Urinary bladder (tissue), 4 donors: Measurements from ENCODE around the gene ADGRG4. TPM values are rescaled to one million over a fixed set of nuclear protein-coding genes. Genes with fewer than 3 reads are reported as not detected.
"Not testable (repeated sequence)": the region's sequence is repeated elsewhere in the genome, so short reads cannot be mapped to it uniquely, and the experiment has no call there.

Experiments used
- DNase-seq: peaks from one replicate; pipeline ENCODE4 v3.0.0-alpha.2; 2015; ENCODE audit errors: extremely low spot score
- H3K27ac ChIP-seq: one replicate; pipeline ENCODE4 v1.5.1; 2013; ENCODE audit warnings: low read depth, mild to moderate bottlenecking, moderate library complexity
- H3K36me3 ChIP-seq: one replicate; pipeline ENCODE4 v1.6.1; 2013; ENCODE audit warnings: mild to moderate bottlenecking, moderate library complexity; ENCODE audit not compliant: insufficient read depth
- H3K4me1 ChIP-seq: one replicate; pipeline ENCODE4 v1.6.1; 2013; ENCODE audit warnings: mild to moderate bottlenecking, moderate library complexity; ENCODE audit not compliant: insufficient read depth
- H3K4me3 ChIP-seq: one replicate; pipeline ENCODE4 v1.5.1; 2013; ENCODE audit warnings: low read depth, low read length
- WGBS: extraction: QIAGEN DNeasy Blood & Tissue Kit; methylation state at CpG from one replicate; pipeline ENCODE4 v1.1.7; 2013; 5-methylcytosine and 5-hydroxymethylcytosine counted together
- polyA plus RNA-seq: library from polyadenylated mRNA; stranded (reverse); fragments of 200-250 nt; gene quantifications from one replicate; pipeline ENCODE4 v1.2.3, GENCODE V29; 2013
- total RNA-seq: library from RNA; depleted of rRNA; stranded (reverse); fragments of >200 nt; gene quantifications from one replicate; pipeline ENCODE4 v1.2.3, GENCODE V29; 2014
- donor health status: healthy with polysubstance abuse.
- donor health status: healthy.

Gene ADGRG4
- total and polyA plus RNA-seq, 2 donors: 0.09 TPM; not detected in 1

DNA sequence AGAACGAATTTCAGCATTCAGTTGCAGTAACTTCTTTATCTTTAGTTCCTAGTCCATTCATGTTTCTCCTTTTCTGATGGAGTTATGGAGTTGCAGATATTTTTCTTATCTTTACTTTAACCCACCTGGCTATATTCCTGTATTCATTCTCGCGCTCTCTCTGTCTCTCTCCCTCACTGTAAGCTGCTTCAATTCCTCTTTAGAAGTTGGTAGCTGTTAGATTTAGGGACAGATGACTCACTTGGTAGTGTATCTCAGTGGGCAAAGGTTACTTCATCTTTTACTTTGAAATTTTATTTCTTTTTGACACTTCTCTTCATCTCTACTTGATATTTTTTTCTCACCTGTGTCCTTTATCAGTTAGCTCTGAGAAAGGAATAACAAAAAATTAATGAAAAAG is 137.4 kb downstream of the ADGRG4 start:
- no peak overlapping the region for H3K27ac ChIP-seq
- no peaks in the 10 kb centered on the region for H3K4me1 ChIP-seq
- 75% methylated on average over 3 of the region's 3 CpGs for WGBS
- no peaks in the 10 kb centered on the region for H3K36me3 ChIP-seq
- no peak for DNase-seq
- no peak overlapping the region for H3K4me3 ChIP-seq

DNA sequence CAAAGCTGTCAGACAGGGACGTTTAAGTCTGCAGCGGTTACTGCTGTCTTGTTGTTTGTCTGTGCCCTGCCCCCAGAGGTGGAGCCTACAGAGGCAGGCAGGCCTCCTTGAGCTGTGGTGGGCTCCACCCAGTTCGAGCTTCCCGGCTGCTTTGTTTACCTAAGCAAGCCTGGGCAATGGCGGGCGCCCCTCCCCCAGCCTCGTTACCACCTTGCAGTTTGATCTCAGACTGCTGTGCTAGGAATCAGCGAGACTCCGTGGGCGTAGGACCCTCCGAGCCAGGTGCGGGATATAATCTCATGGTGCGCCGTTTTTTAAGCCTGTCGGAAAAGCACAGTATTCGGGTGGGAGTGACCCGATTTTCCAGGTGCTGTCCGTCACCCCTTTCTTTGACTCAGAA is 144.9 kb downstream of the ADGRG4 start:
- DNase-seq, H3K36me3 ChIP-seq, H3K27ac ChIP-seq, H3K4me3 ChIP-seq, H3K4me1 ChIP-seq: not testable (repeated sequence)
- 85% methylated on average over 17 of the region's 18 CpGs for WGBS

- H3K36me3 ChIP-seq: no peaks in the 10 kb centered on the region
- H3K4me3 ChIP-seq: no peak overlapping the region
- 88% methylated on average over 6 of the region's 6 CpGs for WGBS
- DNase-seq: no peak
- no peak overlapping the region for H3K27ac ChIP-seq
- H3K4me1 ChIP-seq: no peaks in the 10 kb centered on the region
Measured at GRCh38 chrX:136446208-136446607, 145.4 kb downstream of the ADGRG4 start.

GRCh38 chrX:136447308-136447707 is 146.5 kb downstream of the ADGRG4 start:
- no peak overlapping the region for H3K27ac ChIP-seq
- H3K4me1 ChIP-seq: no peaks in the 10 kb centered on the region
- H3K36me3 ChIP-seq: no peaks in the 10 kb centered on the region
- WGBS: 83% methylated on average over 2 of the region's 2 CpGs
- no peak for DNase-seq
- H3K4me3 ChIP-seq: no peak overlapping the region

DNA sequence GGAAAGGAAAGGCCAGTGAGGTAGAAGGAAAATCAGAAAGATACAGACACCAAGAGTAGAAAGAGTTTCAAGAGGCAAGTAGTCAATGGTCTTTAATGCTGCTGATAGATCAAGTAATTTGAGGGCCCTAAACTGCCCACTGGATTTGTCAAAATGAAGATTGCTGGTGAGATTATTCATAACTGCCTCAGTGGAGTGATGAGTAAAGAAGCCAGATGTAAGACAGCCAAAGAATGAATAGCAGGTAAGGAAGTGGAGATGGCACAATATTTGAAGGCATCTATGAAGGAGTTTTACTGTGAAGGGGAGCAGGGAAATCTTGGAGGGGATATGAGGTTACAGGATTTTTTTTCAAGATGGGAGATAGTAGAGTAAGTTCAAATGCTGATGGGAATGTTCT is 147.2 kb downstream of the ADGRG4 start:
- DNase-seq: no peak
- Histone ChIP-seq H3K27ac (no peak overlapping the region), H3K4me3 (no peak overlapping the region), H3K4me1 (no peaks in the 10 kb centered on the region), H3K36me3 (no peaks in the 10 kb centered on the region)

GRCh38 chrX:136450050-136450830 is 149.5 kb downstream of the ADGRG4 start:
- 36% methylated on average over 8 of the region's 8 CpGs for WGBS
- no peak for DNase-seq
- H3K36me3 ChIP-seq: no peaks in the 10 kb centered on the region
- no peak overlapping the region for H3K27ac ChIP-seq
- H3K4me3 ChIP-seq: no peak overlapping the region
- no peaks in the 10 kb centered on the region for H3K4me1 ChIP-seq

GRCh38 chrX:136452614-136453013 is 151.9 kb downstream of the ADGRG4 start:
- no peaks in the 10 kb centered on the region for H3K4me1 ChIP-seq
- WGBS: 81% methylated on average over 5 of the region's 5 CpGs
- H3K27ac ChIP-seq: no peak overlapping the region

GRCh38 chrX:136453114-136453513 is 152.4 kb downstream of the ADGRG4 start:
- H3K36me3 ChIP-seq: no peaks in the 10 kb centered on the region
- no peak overlapping the region for H3K4me3 ChIP-seq
- no peaks in the 10 kb centered on the region for H3K4me1 ChIP-seq
- no peak for DNase-seq
- no peak overlapping the region for H3K27ac ChIP-seq
- WGBS: 94% methylated on average over 1 of the region's 1 CpG

More at GRCh38 chrX:136452614-136453013, 151.9 kb downstream of the ADGRG4 start:
- no peaks in the 10 kb centered on the region for H3K36me3 ChIP-seq
- no peak for DNase-seq
- H3K4me3 ChIP-seq: no peak overlapping the region

GRCh38 chrX:136453771-136454170 is 153.0 kb downstream of the ADGRG4 start:
- WGBS: 21% methylated on average over 1 of the region's 1 CpG
- Histone ChIP-seq H3K36me3 (no peaks in the 10 kb centered on the region), H3K4me1 (no peaks in the 10 kb centered on the region), H3K27ac (no peak overlapping the region), H3K4me3 (no peak overlapping the region)
- no peak for DNase-seq

DNA sequence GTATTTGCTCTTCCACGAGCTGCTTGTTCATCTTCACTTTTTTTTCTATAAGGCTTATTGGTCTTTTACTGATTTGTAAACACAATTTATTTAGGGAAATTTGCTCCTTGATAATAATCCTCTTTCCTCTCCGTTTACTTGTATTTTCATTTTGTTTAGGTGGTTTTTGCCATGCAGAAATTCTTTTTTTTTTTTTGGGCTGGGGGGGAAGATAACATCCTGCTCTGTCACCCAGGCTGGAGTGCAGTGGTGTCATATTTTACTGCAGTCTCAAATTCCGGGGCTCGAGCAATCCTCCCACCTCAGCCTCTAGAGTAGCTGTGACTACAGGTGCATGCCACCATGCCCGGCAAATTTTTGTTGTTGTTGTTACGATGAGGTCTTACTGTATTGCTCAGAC is 155.4 kb downstream of the ADGRG4 start:
- 58% methylated on average over 6 of the region's 6 CpGs for WGBS
- H3K4me1 ChIP-seq: no peaks in the 10 kb centered on the region
- H3K4me3 ChIP-seq: no peak overlapping the region
- H3K36me3 ChIP-seq: no peaks in the 10 kb centered on the region
- DNase-seq: no peak
- no peak overlapping the region for H3K27ac ChIP-seq

GRCh38 chrX:136457303-136457917 is 156.6 kb downstream of the ADGRG4 start:
- Histone ChIP-seq H3K36me3 (no peaks in the 10 kb centered on the region), H3K4me3 (no peak overlapping the region), H3K27ac (no peak overlapping the region), H3K4me1 (no peaks in the 10 kb centered on the region)
- 38% methylated on average over 5 of the region's 5 CpGs for WGBS
- DNase-seq: no peak

GRCh38 chrX:136464589-136464988 is 163.8 kb downstream of the ADGRG4 start:
- H3K36me3 ChIP-seq: no peaks in the 10 kb centered on the region
- no peaks in the 10 kb centered on the region for H3K4me1 ChIP-seq
- DNase-seq: no peak
- 74% methylated on average over 3 of the region's 3 CpGs for WGBS
- H3K4me3 ChIP-seq: no peak overlapping the region
- no peak overlapping the region for H3K27ac ChIP-seq
